Lower lobe of right lung (tissue), 2 donors: Measurements from ENCODE around the gene GDE1. TPM values are rescaled to one million over a fixed set of nuclear protein-coding genes. Genes with fewer than 3 reads are reported as not detected.
A peak's percentile ranks its signal among the peaks of the same experiment; 100 is the strongest.

ENCODE experiments used
- ATAC-seq, 2 donors: fragments of 200-7000 bp; cut with Tn5 transposase; one replicate each; pipeline ENCODE4 v1.9.1; 2020 to 2022; ENCODE audit warnings: mild to moderate bottlenecking in 2 of 2, moderate library complexity in 2 of 2
- DNase-seq: peaks from one replicate; pipeline ENCODE4 v3.0.0-alpha.2; 2020
- H3K27ac ChIP-seq: fragments of 200-600 bp; one replicate; pipeline ENCODE4 v1.8.0; 2022
- H3K27me3 ChIP-seq: fragments of 200-600 bp; one replicate; pipeline ENCODE4 v1.8.0; 2022; ENCODE audit warnings: low read depth
- H3K36me3 ChIP-seq: fragments of 200-600 bp; one replicate; pipeline ENCODE4 v1.8.0; 2022; ENCODE audit warnings: mild to moderate bottlenecking
- H3K4me1 ChIP-seq: fragments of 200-600 bp; one replicate; pipeline ENCODE4 v1.8.0; 2022
- H3K4me3 ChIP-seq: fragments of 200-600 bp; one replicate; pipeline ENCODE4 v1.8.0; 2022; ENCODE audit warnings: mild to moderate bottlenecking
- H3K9me3 ChIP-seq: fragments of 200-600 bp; one replicate; pipeline ENCODE4 v1.8.0; 2022
- intact Hi-C: fragments of 100-400 bp; cut with DNase I; formaldehyde crosslinking; loops from one replicate; pipeline ENCODE4 v1.11.0; 2022
- total RNA-seq: library from RNA; stranded (reverse); fragmentation: NEBNext Ultra II Directional; extraction: Animal tissue kit (Norgen Biotek cat#: 25700); gene quantifications from one replicate; pipeline ENCODE4 v1.2.1, GENCODE V29; 2021
- TF ChIP-seq, protein P1 (sequence below): fragments of 200-600 bp; IDR thresholded peaks from one replicate; pipeline ENCODE4 v1.8.0; 2022; ENCODE audit warnings: antibody characterized with exemption, mild to moderate bottlenecking
- donor health status: DM: no; HTN: yes; CAD: no; lungs with severe emphysema.

GDE1 gene
- total RNA-seq, 1 donor from 2014 or later, result 81.5 TPM

GRCh38 chr16:19474617-19475016 is 47.3 kb downstream of the GDE1 start:
- TF ChIP-seq, protein P1, sequence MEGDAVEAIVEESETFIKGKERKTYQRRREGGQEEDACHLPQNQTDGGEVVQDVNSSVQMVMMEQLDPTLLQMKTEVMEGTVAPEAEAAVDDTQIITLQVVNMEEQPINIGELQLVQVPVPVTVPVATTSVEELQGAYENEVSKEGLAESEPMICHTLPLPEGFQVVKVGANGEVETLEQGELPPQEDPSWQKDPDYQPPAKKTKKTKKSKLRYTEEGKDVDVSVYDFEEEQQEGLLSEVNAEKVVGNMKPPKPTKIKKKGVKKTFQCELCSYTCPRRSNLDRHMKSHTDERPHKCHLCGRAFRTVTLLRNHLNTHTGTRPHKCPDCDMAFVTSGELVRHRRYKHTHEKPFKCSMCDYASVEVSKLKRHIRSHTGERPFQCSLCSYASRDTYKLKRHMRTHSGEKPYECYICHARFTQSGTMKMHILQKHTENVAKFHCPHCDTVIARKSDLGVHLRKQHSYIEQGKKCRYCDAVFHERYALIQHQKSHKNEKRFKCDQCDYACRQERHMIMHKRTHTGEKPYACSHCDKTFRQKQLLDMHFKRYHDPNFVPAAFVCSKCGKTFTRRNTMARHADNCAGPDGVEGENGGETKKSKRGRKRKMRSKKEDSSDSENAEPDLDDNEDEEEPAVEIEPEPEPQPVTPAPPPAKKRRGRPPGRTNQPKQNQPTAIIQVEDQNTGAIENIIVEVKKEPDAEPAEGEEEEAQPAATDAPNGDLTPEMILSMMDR, result no peak
- no peak overlapping the region for H3K27ac ChIP-seq
- no peak overlapping the region for H3K4me3 ChIP-seq
- intact Hi-C loops, result no loop called here
- H3K9me3 ChIP-seq, result no peaks in the 10 kb centered on the region
- peaks cover 30% of the 10 kb centered on the region for H3K36me3 ChIP-seq
- DNase-seq, result no peak
- H3K27me3 ChIP-seq, result no peaks in the 10 kb centered on the region
- H3K4me1 ChIP-seq, result no peaks in the 10 kb centered on the region
- no peak for ATAC-seq

DNA sequence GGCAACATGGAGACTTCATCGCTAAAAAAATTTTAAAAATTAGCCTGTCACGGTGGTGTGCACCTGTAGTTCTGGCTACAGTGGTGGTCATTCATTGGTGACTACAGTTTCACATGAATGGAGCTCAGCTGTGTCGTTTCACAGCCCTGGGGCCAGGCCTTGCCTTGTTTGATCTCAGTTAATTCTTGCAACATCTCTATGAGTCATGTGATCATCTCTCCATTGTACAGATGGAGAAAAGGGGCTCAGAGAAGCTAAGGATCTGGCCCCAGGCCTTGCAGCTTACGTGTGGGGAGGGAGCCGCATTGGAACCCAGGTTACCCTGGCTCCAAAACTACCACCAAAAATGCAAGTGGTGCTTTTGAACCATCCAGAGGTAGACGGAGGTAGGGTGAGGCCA is 49.4 kb downstream of the GDE1 start:
- Histone ChIP-seq H3K4me1 (no peaks in the 10 kb centered on the region), H3K27ac (no peak overlapping the region), H3K27me3 (no peaks in the 10 kb centered on the region), H3K36me3 (peaks cover 37% of the 10 kb centered on the region), H3K9me3 (no peaks in the 10 kb centered on the region), H3K4me3 (no peak overlapping the region)
- DNase-seq (no peak), ATAC-seq (no peak)
- TF ChIP-seq, protein P1, result no peak
- intact Hi-C loops, result no loop called here

DNA sequence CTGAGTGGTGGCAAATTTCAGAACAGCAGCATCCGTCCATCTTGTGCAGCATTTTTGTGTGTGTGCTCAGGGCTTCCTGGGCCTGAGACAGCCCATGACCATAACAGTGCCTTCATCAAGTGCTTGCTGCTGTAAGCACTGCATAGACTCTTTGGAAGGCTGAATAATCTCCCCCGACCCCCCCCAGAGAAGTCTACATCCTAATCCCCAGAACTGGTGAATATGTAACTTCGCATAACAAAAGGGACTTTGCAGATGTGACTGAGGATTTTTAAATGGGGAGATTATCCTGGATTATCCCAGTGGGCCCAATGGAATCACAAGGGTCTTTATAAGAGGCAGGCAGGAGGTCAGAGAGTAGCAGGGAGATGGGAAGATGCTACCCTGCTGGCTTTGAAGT is 53.6 kb downstream of the GDE1 start:
- no peak overlapping the region for H3K27ac ChIP-seq
- TF ChIP-seq, protein P1, result no peak
- no peaks in the 10 kb centered on the region for H3K9me3 ChIP-seq
- H3K27me3 ChIP-seq, result no peaks in the 10 kb centered on the region
- intact Hi-C loops, result no loop called here
- H3K4me1 ChIP-seq, result no peaks in the 10 kb centered on the region
- ATAC-seq, result no peak
- no peak overlapping the region for H3K4me3 ChIP-seq
- H3K36me3 ChIP-seq, result peaks cover 37% of the 10 kb centered on the region
- no peak for DNase-seq

GRCh38 chr16:19463468-19464315 is 58.2 kb downstream of the GDE1 start:
- ATAC-seq, result peak; percentile 50 to 68
- no peak overlapping the region for H3K4me3 ChIP-seq
- DNase-seq, result no peak
- intact Hi-C loops, result no loop called here
- H3K27me3 ChIP-seq, result no peaks in the 10 kb centered on the region
- no peaks in the 10 kb centered on the region for H3K4me1 ChIP-seq
- H3K9me3 ChIP-seq, result no peaks in the 10 kb centered on the region
- peaks cover 32% of the 10 kb centered on the region for H3K36me3 ChIP-seq
- TF ChIP-seq, protein P1, result no peak
- H3K27ac ChIP-seq, result no peak overlapping the region

DNA sequence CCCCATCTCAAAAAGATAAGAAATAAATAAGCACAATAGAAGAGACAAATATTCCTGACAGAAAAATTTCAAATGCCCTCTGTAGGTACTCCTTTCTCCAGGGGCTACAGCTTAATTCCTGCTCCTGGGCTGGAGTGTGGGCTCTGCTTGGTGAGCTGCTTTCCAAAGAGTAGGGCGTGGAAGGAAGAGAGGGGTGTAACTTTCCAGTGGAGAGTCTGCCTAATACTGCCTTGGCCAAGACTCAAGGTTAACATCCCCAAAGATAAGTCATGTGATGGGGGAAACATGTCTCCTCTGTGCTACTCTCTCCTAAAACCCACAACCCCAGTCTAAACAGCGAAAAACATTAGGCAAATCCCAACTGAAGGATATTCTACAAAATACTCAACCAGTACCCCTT is 61.5 kb downstream of the GDE1 start:
- Histone ChIP-seq H3K36me3 (peaks cover 19% of the 10 kb centered on the region), H3K27ac (no peak overlapping the region), H3K4me3 (no peak overlapping the region), H3K4me1 (no peaks in the 10 kb centered on the region), H3K9me3 (no peaks in the 10 kb centered on the region), H3K27me3 (no peaks in the 10 kb centered on the region)
- DNase-seq, result no peak
- intact Hi-C loops, result no loop called here
- no peak for ATAC-seq
- TF ChIP-seq, protein P1, result no peak
